Left colon (tissue), 2 donors: ENCODE measurements around the gene PPP3CB. TPM values are rescaled to one million over a fixed set of nuclear protein-coding genes. Genes with fewer than 3 reads are reported as not detected.

Experiments
- ATAC-seq: fragments of 200-7000 bp; cut with Tn5 transposase; one replicate; pipeline ENCODE4 v1.9.1; 2020; ENCODE audit warnings: mild to moderate bottlenecking, moderate library complexity
- DNase-seq, 2 donors: peaks; one replicate each; pipeline ENCODE4 v3.0.0-alpha.2; 2020
- intact Hi-C, 2 donors: fragments of 100-400 bp; cut with DNase I in 1 of 2; cut with micrococcal nuclease in 1 of 2; formaldehyde crosslinking; loops; one replicate each; pipeline versions ENCODE4 v1.11.2 to v1.14.0; 2022; cut with DNase I, micrococcal nuclease
- long read RNA-seq: library from polyadenylated mRNA; unstranded; transcript quantifications from one replicate; pipeline ENCODE4 v2.0.0, GENCODE V29; 2021
- total RNA-seq, 2 donors: library from RNA; stranded (reverse); fragmentation: NEBNext Ultra II Directional; extraction: Animal tissue kit (Norgen Biotek cat#: 25700); gene quantifications; one replicate each; pipeline ENCODE4 v1.2.1, GENCODE V29; 2021
- donor health status: DM: no; HTN: no; CAD: no.
- donor health status: DM: yes; HTN: yes; CAD: no.

The PPP3CB gene
- 10 to 100 TPM; 28.8 to 29.3 TPM for total RNA-seq
- long read RNA-seq, partial matches to known transcripts: 5 of 8 reads
- long read RNA-seq, other reads (novel, unspliced or antisense): 2 of 8 reads

GRCh38 chr10:73495884-73496674 lies at the start of gene PPP3CB:
Gene PPP3CB, minus strand, starts transcription at chr10:73496024. Its CDS starts 135 bp downstream, at chr10:73495889.
- DNase-seq: peak; percentile 89 to 93
- ATAC-seq: peak; percentile 73
- intact Hi-C loops: no loop called here

- no peak for DNase-seq
- intact Hi-C loops: no loop called here
- no peak for ATAC-seq
Observed at GRCh38 chr10:73545357-73545756, 49.5 kb upstream of the PPP3CB start.

DNA sequence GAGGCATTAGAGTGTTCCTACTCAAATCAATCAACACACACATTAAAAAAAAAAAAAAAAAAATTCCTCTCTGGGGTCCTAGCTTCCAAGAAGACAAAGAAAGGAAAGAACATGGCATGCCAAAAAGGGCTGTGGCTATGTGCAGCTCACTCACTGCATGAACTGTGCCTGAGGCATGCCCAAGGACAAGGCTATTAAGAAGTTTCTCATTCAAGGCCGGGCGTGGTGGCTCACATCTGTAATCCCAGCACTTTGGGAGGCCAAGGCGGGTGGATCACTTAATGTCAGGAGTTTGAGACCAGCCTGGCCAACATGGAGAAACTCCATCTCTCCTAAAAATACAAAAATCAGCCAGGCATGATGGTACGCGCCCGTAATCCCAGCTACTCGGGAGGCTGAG lies 41.9 kb upstream of the PPP3CB start:
- ATAC-seq (no peak), DNase-seq (no peak)
- intact Hi-C loops: no loop called here

DNA sequence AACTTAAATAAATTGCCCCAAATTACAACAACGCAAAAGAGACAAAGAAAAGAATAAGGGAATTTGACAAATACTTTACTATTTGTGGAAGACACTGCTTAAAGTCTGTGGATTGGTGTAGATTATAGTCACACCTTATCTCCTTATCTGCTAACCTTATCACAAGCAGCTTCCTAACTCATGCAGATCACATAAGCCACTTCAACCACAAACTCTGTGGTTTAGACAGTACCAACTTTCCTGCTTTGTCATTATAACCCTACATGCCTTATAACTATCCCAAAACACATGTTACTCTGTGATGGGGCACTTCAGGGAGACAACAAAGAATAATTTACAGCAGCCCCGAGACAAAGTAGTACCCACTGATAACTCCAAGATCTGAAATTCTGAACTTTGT lies 41.5 kb upstream of the PPP3CB start:
- ATAC-seq (no peak), DNase-seq (no peak)
- intact Hi-C loops: no loop called here

- intact Hi-C loops: loop anchor here in 1 of 2 donors (5.0 kb wide), 1 partner anchor 102 kb away; no protein-coding TSS in a partner anchor
- ATAC-seq: no peak
- DNase-seq: no peak
Observed at GRCh38 chr10:73534857-73535256, 39.0 kb upstream of the PPP3CB start.

DNA sequence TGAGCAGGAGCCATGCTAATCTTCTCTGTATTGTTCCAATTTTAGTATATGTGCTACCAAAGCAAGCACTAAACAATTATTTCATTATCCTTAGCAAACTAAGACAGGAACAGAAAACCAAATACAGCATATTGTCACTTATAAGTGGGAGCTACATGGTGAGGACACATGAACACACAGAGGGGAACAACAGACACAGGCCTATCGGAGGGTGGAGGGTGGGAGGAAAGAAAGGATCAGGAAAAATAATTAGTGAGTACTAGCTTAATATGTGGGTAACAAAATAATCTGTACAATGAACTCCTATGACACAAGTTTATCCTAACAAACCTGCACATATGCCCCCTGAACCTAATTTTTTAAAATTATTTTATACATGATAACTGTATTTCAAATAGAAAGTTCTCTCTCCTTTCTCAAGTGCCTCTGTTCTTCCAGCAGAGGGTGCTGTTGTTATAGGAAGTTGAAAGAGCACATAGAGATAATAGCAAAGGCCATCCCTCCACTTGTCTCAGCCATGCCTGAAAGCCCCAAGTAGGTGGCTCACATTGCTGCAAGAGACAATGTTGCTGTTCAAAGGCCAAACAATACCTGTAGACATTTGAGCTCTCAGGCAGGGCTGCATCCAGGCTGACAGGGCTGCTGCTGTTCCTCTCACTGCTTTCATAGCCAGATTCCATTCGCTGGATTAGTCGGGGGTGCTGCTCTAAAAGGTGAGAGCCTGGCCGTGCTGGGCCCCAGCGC lies 33.4 kb upstream of the PPP3CB start:
- peak; percentile 37 to 42 for DNase-seq
- intact Hi-C loops: loop anchor here in 1 of 2 donors (5.0 kb wide), 1 partner anchor 118 kb away; no protein-coding TSS in a partner anchor
- ATAC-seq: peak; percentile 82

DNA sequence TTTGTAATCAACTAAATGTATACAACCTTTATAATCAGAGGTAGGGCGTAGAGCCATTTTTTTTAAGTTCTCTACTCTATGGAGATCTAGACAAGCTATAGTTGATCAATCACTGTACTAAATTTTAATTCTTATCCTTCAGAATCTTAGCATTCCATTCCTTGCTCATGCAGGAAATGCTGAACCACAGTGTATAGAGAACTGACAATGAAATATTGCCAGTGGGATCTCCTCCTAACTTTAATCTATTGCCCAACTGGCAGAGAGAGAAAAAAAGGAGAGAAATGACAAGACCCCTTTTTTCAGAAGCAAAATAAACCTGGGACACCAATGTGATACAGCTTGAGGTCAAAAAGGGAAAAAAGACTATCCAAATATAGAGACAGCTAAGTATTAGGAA lies 26.4 kb upstream of the PPP3CB start:
- ATAC-seq (no peak), DNase-seq (no peak)
- intact Hi-C loops: no loop called here

GRCh38 chr10:73519336-73519735 lies 23.5 kb upstream of the PPP3CB start:
- intact Hi-C loops: no loop called here
- ATAC-seq (no peak), DNase-seq (no peak)

- no peak for DNase-seq
- peak; percentile 13 for ATAC-seq
- intact Hi-C loops: no loop called here
Observed at GRCh38 chr10:73517166-73517888, 21.5 kb upstream of the PPP3CB start.

DNA sequence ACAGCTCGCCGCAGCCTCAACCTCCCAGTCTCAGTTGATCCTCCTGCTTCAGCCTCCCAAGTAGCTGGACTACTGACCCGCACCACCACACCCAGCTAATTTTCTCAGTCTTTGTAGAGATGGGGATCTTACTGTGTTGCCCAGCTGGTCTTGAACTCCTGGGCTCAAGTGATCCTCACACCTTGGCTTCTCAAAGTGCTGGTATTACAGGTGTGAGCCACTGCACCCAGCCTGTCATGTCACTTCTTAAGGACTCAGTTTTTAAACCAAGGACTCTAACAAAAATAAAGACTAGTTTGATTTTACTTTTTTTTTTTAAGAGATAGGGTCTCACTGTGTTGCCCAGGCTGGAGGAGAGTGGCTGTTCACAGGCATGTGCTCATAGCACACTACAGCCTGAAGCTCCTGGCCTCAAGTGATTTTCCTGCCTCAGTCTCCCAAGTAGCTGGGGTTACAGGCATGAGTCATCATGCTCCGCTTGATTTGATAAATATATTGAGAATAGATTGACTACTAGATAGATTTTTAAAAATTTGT lies 16.5 kb upstream of the PPP3CB start:
- ATAC-seq (no peak), DNase-seq (no peak)
- intact Hi-C loops: no loop called here

- DNase-seq (no peak), ATAC-seq (no peak)
- intact Hi-C loops: no loop called here
Observed at GRCh38 chr10:73509695-73510094, 13.9 kb upstream of the PPP3CB start.

GRCh38 chr10:73506491-73506890 lies 10.7 kb upstream of the PPP3CB start:
- ATAC-seq (no peak), DNase-seq (no peak)
- intact Hi-C loops: no loop called here

GRCh38 chr10:73506074-73506473 lies 10.2 kb upstream of the PPP3CB start:
- no peak for DNase-seq
- intact Hi-C loops: no loop called here
- no peak for ATAC-seq

DNA sequence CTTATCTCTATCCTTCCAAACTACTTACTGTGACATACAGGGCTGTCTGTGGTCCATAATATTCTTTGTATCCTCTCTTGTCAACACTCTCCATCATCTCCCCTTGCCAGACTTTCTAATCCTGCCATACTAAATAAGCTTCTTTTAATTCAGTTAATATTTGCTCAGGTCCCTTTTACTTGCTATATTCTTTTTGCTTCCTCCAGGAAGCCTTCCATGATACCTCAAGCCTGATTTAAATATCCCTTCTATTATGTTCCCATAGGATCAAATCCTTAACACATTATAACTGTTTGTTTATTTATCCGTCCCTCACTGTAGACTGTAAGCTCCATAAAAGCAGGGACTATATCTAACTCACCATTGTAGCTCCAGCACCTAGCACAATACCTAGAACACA lies 7.2 kb upstream of the PPP3CB start:
- DNase-seq (no peak), ATAC-seq (no peak)
- intact Hi-C loops: no loop called here

- DNase-seq: no peak
- intact Hi-C loops: no loop called here
- no peak for ATAC-seq
Observed at GRCh38 chr10:73501651-73502050, 5.8 kb upstream of the PPP3CB start.

DNA sequence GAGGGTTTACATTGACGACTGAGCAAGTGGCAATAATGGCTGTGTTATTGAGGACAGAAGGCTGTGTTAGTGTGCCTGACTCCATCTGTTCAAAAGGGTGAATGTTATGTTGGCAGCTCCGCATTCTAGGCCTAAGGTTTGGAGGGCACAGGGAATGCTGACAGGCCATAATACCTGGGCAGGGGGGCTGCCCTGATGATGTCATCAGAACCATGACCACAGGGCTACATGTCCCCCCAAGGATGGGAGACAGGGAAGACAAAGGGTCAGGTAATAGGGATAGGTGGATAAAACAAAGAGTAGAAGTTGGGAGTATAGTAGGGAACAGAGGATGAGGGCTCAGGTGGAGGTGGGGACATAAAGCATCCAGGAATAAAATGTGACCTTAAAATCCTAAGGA lies 1.8 kb upstream of the PPP3CB start:
- DNase-seq: no peak
- intact Hi-C loops: no loop called here
- ATAC-seq: no peak

GRCh38 chr10:73495226-73495883 lies 469 bp downstream of the PPP3CB start:
- intact Hi-C loops: no loop called here
- peak; percentile 93 to 96 for DNase-seq
- peak; percentile 93 for ATAC-seq

GRCh38 chr10:73494877-73495225 lies 973 bp downstream of the PPP3CB start:
- intact Hi-C loops: no loop called here
- peak; percentile 2 for ATAC-seq
- no peak for DNase-seq

DNA sequence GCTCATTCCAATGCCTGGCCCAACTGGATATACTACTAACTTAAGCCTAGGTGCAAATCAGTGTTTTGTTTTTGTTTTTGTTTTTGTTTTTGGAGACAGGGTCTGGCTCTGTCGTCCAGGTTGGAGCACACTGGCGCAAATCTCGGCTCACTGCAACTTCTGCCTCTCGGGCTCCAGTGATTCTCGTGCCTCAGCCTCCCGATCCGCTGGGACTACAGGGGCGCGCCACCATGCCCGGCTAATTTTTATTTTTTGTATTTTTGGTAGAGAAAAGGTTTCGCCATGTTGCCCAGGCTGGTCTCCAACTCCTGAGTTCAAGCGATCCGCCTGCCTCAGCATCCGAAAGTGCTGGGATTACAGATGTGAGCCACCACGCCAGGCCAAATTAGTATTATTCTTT lies 1.6 kb downstream of the PPP3CB start:
- intact Hi-C loops: no loop called here
- ATAC-seq (no peak), DNase-seq (peak in 1 of 2 donors; percentile 7)
